Kidney epithelial cell (primary cell): ENCODE measurements around the gene SEMA5A. TPM values are rescaled to one million over a fixed set of nuclear protein-coding genes. Genes with fewer than 3 reads are reported as not detected.

Experiments
- DNase-seq: peaks from one replicate; pipeline ENCODE4 v3.0.0-alpha.2; 2010; ENCODE audit warnings: low read depth
- H3K27me3 ChIP-seq: 2 replicates; pipeline ENCODE4 v1.6.0; 2011; ENCODE audit warnings: low read length; ENCODE audit not compliant: control insufficient read depth, insufficient read depth
- H3K36me3 ChIP-seq: 2 replicates; pipeline ENCODE4 v1.5.1; 2011; ENCODE audit warnings: low read length; ENCODE audit not compliant: control insufficient read depth, insufficient read depth
- H3K4me3 ChIP-seq: 2 replicates; pipeline ENCODE4 v1.5.1; 2011; ENCODE audit warnings: low read depth, mild to moderate bottlenecking, control low read depth, low read length
- CTCF ChIP-seq: IDR thresholded peaks from 2 replicates; pipeline ENCODE4 v1.5.1; 2011; ENCODE audit warnings: mild to moderate bottlenecking, moderate library complexity, low read length, control low read depth, inconsistent platforms; ENCODE audit not compliant: insufficient read depth, poor library complexity, severe bottlenecking
- total RNA-seq: library from RNA; depleted of rRNA; stranded (reverse); fragments of >200 nt; gene quantifications from 2 replicates; pipeline ENCODE4 v1.2.3, GENCODE V29; 2015

Gene SEMA5A
- total RNA-seq, 1 donor from 2014 or later: 4.7 TPM

- no peak overlapping the region for H3K4me3 ChIP-seq
- DNase-seq: no peak
- no peak for TF ChIP-seq CTCF
- H3K36me3 ChIP-seq: no peaks in the 10 kb centered on the region
- H3K27me3 ChIP-seq: no peaks in the 10 kb centered on the region
Measured at GRCh38 chr5:9363026-9363425, 182.8 kb downstream of the SEMA5A start.

GRCh38 chr5:9362600-9362999 lies 183.3 kb downstream of the SEMA5A start:
- no peak for DNase-seq
- no peak for TF ChIP-seq CTCF
- no peak overlapping the region for H3K4me3 ChIP-seq
- H3K36me3 ChIP-seq: no peaks in the 10 kb centered on the region
- no peaks in the 10 kb centered on the region for H3K27me3 ChIP-seq

- Histone ChIP-seq H3K36me3 (no peaks in the 10 kb centered on the region), H3K4me3 (no peak overlapping the region), H3K27me3 (no peaks in the 10 kb centered on the region)
- peak; percentile 74 for TF ChIP-seq CTCF
- no peak for DNase-seq
Measured at GRCh38 chr5:9361835-9362234, 184.0 kb downstream of the SEMA5A start.

- no peaks in the 10 kb centered on the region for H3K36me3 ChIP-seq
- no peak for TF ChIP-seq CTCF
- no peak overlapping the region for H3K4me3 ChIP-seq
- DNase-seq: peak; percentile 52
- H3K27me3 ChIP-seq: no peaks in the 10 kb centered on the region
Measured at GRCh38 chr5:9358961-9359685, 186.8 kb downstream of the SEMA5A start.

GRCh38 chr5:9356351-9356825 lies 189.5 kb downstream of the SEMA5A start:
- TF ChIP-seq CTCF: no peak
- no peak overlapping the region for H3K4me3 ChIP-seq
- H3K27me3 ChIP-seq: no peaks in the 10 kb centered on the region
- no peak for DNase-seq
- H3K36me3 ChIP-seq: no peaks in the 10 kb centered on the region
